HepG2 (cell line): ENCODE data around the gene BTF3L4. TPM values are rescaled to one million over a fixed set of nuclear protein-coding genes. Genes with fewer than 3 reads are reported as not detected.

Experiments
- ATAC-seq: fragments of 200-7000 bp; cut with Tn5 transposase; 3 replicates; pipeline ENCODE4 v1.9.1; 2020; ENCODE audit warnings: mild to moderate bottlenecking, moderate library complexity
- BruUV-seq: library from RNA; stranded (reverse); fragments of 400-500 nt; replicated peaks from 2 replicates; lab custom pipeline; 2021; lab: Mats Ljungman, UMichigan
- CTCF ChIA-PET: fragments of 300-600 bp; formaldehyde crosslinking; extraction: SDS; loops from one replicate; lab custom pipeline; 2021; ENCODE audit warnings: low total read pairs, inconsistent platforms, low intra/inter-chr PET ratio; lab: Yijun Ruan, JAX
- POLR2A ChIA-PET: fragments of 350-600 bp; sonication (Branson Sonifier 250); formaldehyde crosslinking; loops from one replicate; lab custom pipeline; 2020; ENCODE audit warnings: antibody characterized with exemption, inconsistent platforms; lab: Yijun Ruan, JAX
- DNase-seq: peaks from one replicate; pipeline ENCODE4 v3.0.0-alpha.2; 2015; ENCODE audit warnings: low spot score
- FAIRE-seq: peaks from 3 replicates; lab custom pipeline; 2011; peaks lifted over from hg19 to GRCh38; lab: Jason Lieb, UNC
- H2AFZ ChIP-seq: one replicate; pipeline ENCODE4 v1.6.1; 2011; ENCODE audit warnings: low read length, inconsistent platforms
- H3K27ac ChIP-seq: fragments of 300-600 bp; 3 replicates; pipeline ENCODE4 v1.8.0; 2011; ENCODE audit warnings: mixed run types, mild to moderate bottlenecking, mixed read lengths, low read length, inconsistent platforms; ENCODE audit not compliant: insufficient read depth; ENCODE audit errors: extremely low read length
- H3K27me3 ChIP-seq, 2 experiments: fragments of 200-600 bp in 1 of 2; 2 replicates in 1 of 2; 3 replicates in 1 of 2; pipeline versions ENCODE4 v1.6.0 to v1.8.0; 2011; ENCODE audit warnings: low read length in 2 of 2, mild to moderate bottlenecking in 2 of 2, moderate library complexity in 2 of 2, inconsistent platforms in 1 of 2; ENCODE audit not compliant: insufficient read depth in 2 of 2, control insufficient read depth in 1 of 2
- H3K36me3 ChIP-seq, 2 experiments: fragments of 200-600 bp in 1 of 2; replicated peaks in 1 of 2; 2 replicates in 1 of 2; 3 replicates in 1 of 2; pipeline versions ENCODE4 v1.5.1 to v1.8.0; 2011; ENCODE audit warnings: low read length in 2 of 2, inconsistent platforms in 1 of 2; ENCODE audit not compliant: insufficient read depth in 2 of 2, control insufficient read depth in 1 of 2
- H3K4me1 ChIP-seq: 2 replicates; pipeline ENCODE4 v1.5.1; 2012; ENCODE audit warnings: low read length, inconsistent platforms; ENCODE audit not compliant: insufficient read depth
- H3K4me2 ChIP-seq: 2 replicates; pipeline ENCODE4 v1.6.0; 2011; ENCODE audit warnings: low read depth, low read length, inconsistent platforms
- H3K4me3 ChIP-seq, 3 experiments: fragments of 200-600 bp in 1 of 3; sonication (generic), shearing (Covaris generic) in 1 of 3; replicated peaks in 1 of 3; 2 replicates each; pipeline ENCODE4 v1.5.1; 2011 to 2016; ENCODE audit warnings: low read length in 3 of 3, inconsistent platforms in 2 of 3, low read depth in 2 of 3, mild to moderate bottlenecking in 2 of 3, control low read depth in 1 of 3, mixed read lengths in 1 of 3; ENCODE audit not compliant: insufficient read depth in 1 of 3
- H3K79me2 ChIP-seq: one replicate; pipeline ENCODE4 v1.6.1; 2011; ENCODE audit warnings: low read length, inconsistent platforms; ENCODE audit not compliant: insufficient read depth
- H3K9ac ChIP-seq: 2 replicates; pipeline ENCODE4 v1.6.0; 2011; ENCODE audit warnings: mild to moderate bottlenecking, low read depth, low read length, inconsistent platforms; ENCODE audit not compliant: insufficient read depth
- H3K9me3 ChIP-seq: 2 replicates; pipeline ENCODE4 v1.5.1; 2012; ENCODE audit warnings: mild to moderate bottlenecking, low read length
- H4K20me1 ChIP-seq: 2 replicates; pipeline ENCODE4 v1.6.0; 2011; ENCODE audit warnings: inconsistent platforms, mild to moderate bottlenecking, low read length, moderate library complexity; ENCODE audit not compliant: insufficient read depth
- BCL6 ChIP-seq: IDR thresholded peaks from 2 replicates; pipeline ENCODE4 v1.6.1; 2016; ENCODE audit warnings: missing genetic modification reagents, missing compliant biosample characterization
- HDAC2 ChIP-seq: sonication (generic); formaldehyde crosslinking; IDR thresholded peaks from 2 replicates; pipeline ENCODE4 v1.4.0; 2020; ENCODE audit warnings: missing genetic modification reagents
- HES4 ChIP-seq: sonication (generic); formaldehyde crosslinking; IDR thresholded peaks from 2 replicates; pipeline ENCODE4 v1.9.0; 2021; ENCODE audit warnings: mild to moderate bottlenecking, missing genetic modification reagents, borderline replicate concordance
- NFATC3 ChIP-seq: sonication (generic); formaldehyde crosslinking; IDR thresholded peaks from 2 replicates; pipeline ENCODE4 v1.5.1; 2020; ENCODE audit warnings: mild to moderate bottlenecking, missing genetic modification reagents
- PRDM4 ChIP-seq: sonication (generic); formaldehyde crosslinking; IDR thresholded peaks from 2 replicates; pipeline ENCODE4 v1.9.0; 2021; ENCODE audit warnings: missing genetic modification reagents, borderline replicate concordance
- PRPF4 ChIP-seq: fragments of 200-400 bp; formaldehyde crosslinking; IDR thresholded peaks from 2 replicates; pipeline ENCODE4 v1.6.1; 2016; ENCODE audit warnings: low read length, low read depth; ENCODE audit not compliant: poor library complexity, severe bottlenecking
- XBP1 ChIP-seq: sonication (generic); formaldehyde crosslinking; IDR thresholded peaks from 2 replicates; pipeline ENCODE4 v1.5.0; 2020; ENCODE audit warnings: missing genetic modification reagents
- ZMYM3 ChIP-seq: sonication (generic); formaldehyde crosslinking; IDR thresholded peaks from 2 replicates; pipeline ENCODE4 v1.5.1; 2020; ENCODE audit warnings: mild to moderate bottlenecking, missing genetic modification reagents
- ZMYM4 ChIP-seq: sonication (generic); formaldehyde crosslinking; IDR thresholded peaks from 2 replicates; pipeline ENCODE4 v1.8.1; 2023; ENCODE audit warnings: mild to moderate bottlenecking, missing genetic modification reagents
- ZNF678 ChIP-seq: sonication (generic); formaldehyde crosslinking; IDR thresholded peaks from 2 replicates; pipeline ENCODE4 v1.4.0; 2020; ENCODE audit warnings: mild to moderate bottlenecking, missing genetic modification reagents
- WGBS: methylation state at CpG from one replicate; pipeline ENCODE4 v1.1.6; 2017; ENCODE audit warnings: low lambda C conversion rate; 5-methylcytosine and 5-hydroxymethylcytosine counted together
- in situ Hi-C: cut with HindIII; loops from 2 replicates; pipeline ENCODE4 v1.10.0; 2017; ENCODE audit warnings: low pct_unique_long_range_greater_than_20kb; ENCODE audit not compliant: extremely low pct_ligation_motif_present
- intact Hi-C: fragments of 100-400 bp; cut with micrococcal nuclease; formaldehyde crosslinking; loops from one replicate; pipeline ENCODE4 v1.10.0; 2022; ENCODE audit not compliant: unreplicated experiment
- polyA plus RNA-seq, 8 experiments: library from polyadenylated mRNA; depleted of rRNA in 3 of 8; stranded (reverse) in 7 of 8; unstranded in 1 of 8; fragments of >200 nt; fragmentation: Illumina TruSeq in 4 of 8; extraction: Trizol in 4 of 8; gene quantifications; 2 replicates each; pipeline versions ENCODE4 v1.2.1 to v1.2.3, GENCODE V29; 2011 to 2016; ENCODE audit warnings: low read depth in 4 of 8, missing spikeins in 1 of 8, mixed read lengths in 1 of 8; ENCODE audit not compliant: insufficient read depth in 1 of 8
- total RNA-seq, 5 experiments: library from RNA; depleted of rRNA; stranded (reverse); fragments of >200 nt; fragmentation: Illumina TruSeq; extraction: Trizol; gene quantifications; 2 replicates each; pipeline ENCODE4 v1.2.3, GENCODE V29; 2016; ENCODE audit warnings: low read depth in 1 of 5
- TF ChIP-seq, protein P1 (sequence below): sonication (generic); formaldehyde crosslinking; IDR thresholded peaks from 2 replicates; pipeline ENCODE4 v1.4.0; 2020; ENCODE audit warnings: missing genetic modification reagents
- TF ChIP-seq, protein P2 (sequence below): sonication (generic); formaldehyde crosslinking; IDR thresholded peaks from 2 replicates; pipeline ENCODE4 v1.4.0; 2020; ENCODE audit warnings: missing genetic modification reagents
- TF ChIP-seq, protein P3 (sequence below): IDR thresholded peaks from 2 replicates; pipeline ENCODE4 v1.6.1; 2016

The BTF3L4 gene
- total and polyA plus RNA-seq, 2 of the 13 experiments (the other 11 are each of a cell fraction or from before 2014, with no cell fraction given) = 59.0 to 74.3 TPM

- Histone ChIP-seq H3K36me3 (peaks cover 6 to 41% of the 10 kb centered on the region in 2 experiments; a peak in 3 of 5 replicates), H3K4me2 (peak overlapping the region; percentile 47), H3K4me1 (peaks cover 55% of the 10 kb centered on the region), H3K9me3 (no peaks in the 10 kb centered on the region), H4K20me1 (no peaks in the 10 kb centered on the region), H3K79me2 (peaks cover 31% of the 10 kb centered on the region), H3K27me3 (no peaks in the 10 kb centered on the region), H3K9ac (no peak overlapping the region), H3K27ac (peak overlapping the region; percentile 80), H2AFZ (no peak overlapping the region), H3K4me3 (no peak overlapping the region)
- POLR2A ChIA-PET = interaction anchor here (0.5 to 3.9 kb wide), 17 partner anchors 9 to 351 kb away, joined by 3 to 80 read pairs (median 5); partner anchors contain the start of genes BTF3L4, CC2D1B, KTI12 and ORC1
- FAIRE-seq (peak; percentile 39), DNase-seq (peak; percentile 97), ATAC-seq (peak; percentile 81)
- WGBS = 0% methylated on average over 3 of the region's 3 CpGs
- CTCF ChIA-PET = no interaction called here
- intact Hi-C loops (no loop called here), in situ Hi-C loops (no loop called here)
- BruUV-seq = no TSS peak
- no peak for TF ChIP-seq ZMYM4
- TF ChIP-seq PRDM4 (CRISPR knock-in tag) = no peak
- TF ChIP-seq, protein P1, sequence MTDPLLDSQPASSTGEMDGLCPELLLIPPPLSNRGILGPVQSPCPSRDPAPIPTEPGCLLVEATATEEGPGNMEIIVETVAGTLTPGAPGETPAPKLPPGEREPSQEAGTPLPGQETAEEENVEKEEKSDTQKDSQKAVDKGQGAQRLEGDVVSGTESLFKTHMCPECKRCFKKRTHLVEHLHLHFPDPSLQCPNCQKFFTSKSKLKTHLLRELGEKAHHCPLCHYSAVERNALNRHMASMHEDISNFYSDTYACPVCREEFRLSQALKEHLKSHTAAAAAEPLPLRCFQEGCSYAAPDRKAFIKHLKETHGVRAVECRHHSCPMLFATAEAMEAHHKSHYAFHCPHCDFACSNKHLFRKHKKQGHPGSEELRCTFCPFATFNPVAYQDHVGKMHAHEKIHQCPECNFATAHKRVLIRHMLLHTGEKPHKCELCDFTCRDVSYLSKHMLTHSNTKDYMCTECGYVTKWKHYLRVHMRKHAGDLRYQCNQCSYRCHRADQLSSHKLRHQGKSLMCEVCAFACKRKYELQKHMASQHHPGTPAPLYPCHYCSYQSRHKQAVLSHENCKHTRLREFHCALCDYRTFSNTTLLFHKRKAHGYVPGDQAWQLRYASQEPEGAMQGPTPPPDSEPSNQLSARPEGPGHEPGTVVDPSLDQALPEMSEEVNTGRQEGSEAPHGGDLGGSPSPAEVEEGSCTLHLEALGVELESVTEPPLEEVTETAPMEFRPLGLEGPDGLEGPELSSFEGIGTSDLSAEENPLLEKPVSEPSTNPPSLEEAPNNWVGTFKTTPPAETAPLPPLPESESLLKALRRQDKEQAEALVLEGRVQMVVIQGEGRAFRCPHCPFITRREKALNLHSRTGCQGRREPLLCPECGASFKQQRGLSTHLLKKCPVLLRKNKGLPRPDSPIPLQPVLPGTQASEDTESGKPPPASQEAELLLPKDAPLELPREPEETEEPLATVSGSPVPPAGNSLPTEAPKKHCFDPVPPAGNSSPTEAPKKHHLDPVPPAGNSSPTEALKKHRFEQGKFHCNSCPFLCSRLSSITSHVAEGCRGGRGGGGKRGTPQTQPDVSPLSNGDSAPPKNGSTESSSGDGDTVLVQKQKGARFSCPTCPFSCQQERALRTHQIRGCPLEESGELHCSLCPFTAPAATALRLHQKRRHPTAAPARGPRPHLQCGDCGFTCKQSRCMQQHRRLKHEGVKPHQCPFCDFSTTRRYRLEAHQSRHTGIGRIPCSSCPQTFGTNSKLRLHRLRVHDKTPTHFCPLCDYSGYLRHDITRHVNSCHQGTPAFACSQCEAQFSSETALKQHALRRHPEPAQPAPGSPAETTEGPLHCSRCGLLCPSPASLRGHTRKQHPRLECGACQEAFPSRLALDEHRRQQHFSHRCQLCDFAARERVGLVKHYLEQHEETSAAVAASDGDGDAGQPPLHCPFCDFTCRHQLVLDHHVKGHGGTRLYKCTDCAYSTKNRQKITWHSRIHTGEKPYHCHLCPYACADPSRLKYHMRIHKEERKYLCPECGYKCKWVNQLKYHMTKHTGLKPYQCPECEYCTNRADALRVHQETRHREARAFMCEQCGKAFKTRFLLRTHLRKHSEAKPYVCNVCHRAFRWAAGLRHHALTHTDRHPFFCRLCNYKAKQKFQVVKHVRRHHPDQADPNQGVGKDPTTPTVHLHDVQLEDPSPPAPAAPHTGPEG (CRISPR knock-in tag) = no peak
- no peak for TF ChIP-seq XBP1 (CRISPR knock-in tag)
- peak; percentile 86 for TF ChIP-seq BCL6 (CRISPR knock-in tag)
- no peak for TF ChIP-seq ZNF678
- TF ChIP-seq PRPF4 = no peak
- no peak for TF ChIP-seq HES4 (CRISPR knock-in tag)
- TF ChIP-seq, protein P2, sequence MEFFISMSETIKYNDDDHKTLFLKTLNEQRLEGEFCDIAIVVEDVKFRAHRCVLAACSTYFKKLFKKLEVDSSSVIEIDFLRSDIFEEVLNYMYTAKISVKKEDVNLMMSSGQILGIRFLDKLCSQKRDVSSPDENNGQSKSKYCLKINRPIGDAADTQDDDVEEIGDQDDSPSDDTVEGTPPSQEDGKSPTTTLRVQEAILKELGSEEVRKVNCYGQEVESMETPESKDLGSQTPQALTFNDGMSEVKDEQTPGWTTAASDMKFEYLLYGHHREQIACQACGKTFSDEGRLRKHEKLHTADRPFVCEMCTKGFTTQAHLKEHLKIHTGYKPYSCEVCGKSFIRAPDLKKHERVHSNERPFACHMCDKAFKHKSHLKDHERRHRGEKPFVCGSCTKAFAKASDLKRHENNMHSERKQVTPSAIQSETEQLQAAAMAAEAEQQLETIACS (CRISPR knock-in tag) = no peak
- TF ChIP-seq NFATC3 (CRISPR knock-in tag) = no peak
- TF ChIP-seq, protein P3, sequence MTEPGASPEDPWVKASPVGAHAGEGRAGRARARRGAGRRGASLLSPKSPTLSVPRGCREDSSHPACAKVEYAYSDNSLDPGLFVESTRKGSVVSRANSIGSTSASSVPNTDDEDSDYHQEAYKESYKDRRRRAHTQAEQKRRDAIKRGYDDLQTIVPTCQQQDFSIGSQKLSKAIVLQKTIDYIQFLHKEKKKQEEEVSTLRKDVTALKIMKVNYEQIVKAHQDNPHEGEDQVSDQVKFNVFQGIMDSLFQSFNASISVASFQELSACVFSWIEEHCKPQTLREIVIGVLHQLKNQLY (CRISPR knock-in tag) = 0 out of 2 replicates have a peak, but pooled peaks have one; percentile 27
- peak; percentile 49; the same call in 1 of the 2 replicates for TF ChIP-seq ZMYM3
- TF ChIP-seq HDAC2 (CRISPR knock-in tag) = peak; percentile 39; the same call in 1 of the 2 replicates
Observed at GRCh38 chr1:52080014-52080415, 23.9 kb downstream of the BTF3L4 start.
